Measurements from ENCODE around the gene ACTMAP. TPM values are rescaled to one million over a fixed set of nuclear protein-coding genes. Genes with fewer than 3 reads are reported as not detected.

Gene ACTMAP
- total RNA-seq, 1 donor from 2014 or later = 9.6 TPM

DNA sequence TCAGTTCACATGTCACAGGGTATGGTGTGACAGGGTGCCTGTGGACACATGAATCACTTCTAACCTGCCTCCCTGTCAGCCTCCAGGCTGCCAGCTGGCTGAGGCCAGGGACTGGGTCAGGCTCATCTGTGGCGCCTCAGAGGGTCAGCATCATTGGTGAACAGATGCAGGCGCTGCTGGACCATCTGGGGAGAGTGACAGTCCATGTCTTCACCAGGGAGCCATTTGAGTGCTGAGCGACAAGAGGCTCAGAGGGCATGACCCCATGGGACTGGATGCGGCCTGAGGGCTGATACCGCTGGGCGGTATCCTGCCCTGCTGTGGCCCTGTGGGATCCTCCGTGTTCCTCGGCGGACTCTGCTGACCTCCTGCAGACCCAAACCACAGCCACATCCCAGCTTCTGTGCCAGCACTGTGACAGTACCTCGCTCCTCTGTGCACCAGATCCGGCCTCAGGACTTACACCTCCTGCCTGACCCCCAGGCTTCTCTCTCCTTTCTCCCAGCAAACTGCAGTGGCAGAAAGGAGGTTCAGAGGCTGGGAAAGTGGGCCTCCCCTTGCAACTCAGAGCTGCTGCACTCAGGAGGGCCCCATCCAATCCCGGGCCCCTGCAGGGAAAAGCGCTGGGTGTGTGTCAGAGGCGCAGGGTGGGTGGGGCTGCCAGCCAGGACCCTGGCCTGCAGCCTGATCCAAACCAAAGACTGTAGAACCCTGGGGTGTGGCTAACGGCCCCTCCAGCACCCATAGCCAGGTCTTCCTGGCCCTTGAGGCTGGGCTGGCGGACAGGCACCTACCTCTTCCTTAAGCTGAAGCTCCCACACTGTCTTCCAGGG is 10.2 kb downstream of the ACTMAP start:
- H3K4me1 Mint-ChIP-seq (ENCODE audit: low read depth, unreplicated experiment) = peaks cover 3% of the 10 kb centered on the region
- peaks cover 2% of the 10 kb centered on the region for H3K4me1 ChIP-seq (ENCODE audit: insufficient read depth, low read length)
- no peak overlapping the region for H3K4me3 ChIP-seq (ENCODE audit: insufficient read depth, low read depth, low read length)
- DNase-seq (ENCODE audit: low read depth) (no peak), FAIRE-seq (no peak)
- H2AFZ ChIP-seq (ENCODE audit: low read depth, low read length) = no peak overlapping the region
- H3K9ac ChIP-seq (ENCODE audit: low read length) = no peak overlapping the region
- H3K9me3 ChIP-seq (ENCODE audit: insufficient read depth, low read depth, low read length) = no peaks in the 10 kb centered on the region
- H3K36me3 Mint-ChIP-seq (ENCODE audit: low read depth, unreplicated experiment) = peaks cover 30% of the 10 kb centered on the region
- no peak overlapping the region for H3K4me2 ChIP-seq (ENCODE audit: low read length)
- peaks cover 13% of the 10 kb centered on the region for H3K36me3 ChIP-seq (ENCODE audit: insufficient read depth, low read length)
- no peaks in the 10 kb centered on the region for H4K20me1 ChIP-seq (ENCODE audit: insufficient read depth, low read length)
- H3K27ac Mint-ChIP-seq (ENCODE audit: unreplicated experiment) = no peak overlapping the region
- no peak overlapping the region for H3K4me3 Mint-ChIP-seq (ENCODE audit: unreplicated experiment)
- H3K79me2 ChIP-seq (ENCODE audit: insufficient read depth, low read length) = no peaks in the 10 kb centered on the region
- no peaks in the 10 kb centered on the region for H3K27me3 Mint-ChIP-seq (ENCODE audit: low read depth, unreplicated experiment)
- H3K27ac ChIP-seq (ENCODE audit: low read depth, low read length) = no peak overlapping the region
- no peaks in the 10 kb centered on the region for H3K27me3 ChIP-seq (ENCODE audit: insufficient read depth, low read length)
- TF ChIP-seq, protein P1, sequence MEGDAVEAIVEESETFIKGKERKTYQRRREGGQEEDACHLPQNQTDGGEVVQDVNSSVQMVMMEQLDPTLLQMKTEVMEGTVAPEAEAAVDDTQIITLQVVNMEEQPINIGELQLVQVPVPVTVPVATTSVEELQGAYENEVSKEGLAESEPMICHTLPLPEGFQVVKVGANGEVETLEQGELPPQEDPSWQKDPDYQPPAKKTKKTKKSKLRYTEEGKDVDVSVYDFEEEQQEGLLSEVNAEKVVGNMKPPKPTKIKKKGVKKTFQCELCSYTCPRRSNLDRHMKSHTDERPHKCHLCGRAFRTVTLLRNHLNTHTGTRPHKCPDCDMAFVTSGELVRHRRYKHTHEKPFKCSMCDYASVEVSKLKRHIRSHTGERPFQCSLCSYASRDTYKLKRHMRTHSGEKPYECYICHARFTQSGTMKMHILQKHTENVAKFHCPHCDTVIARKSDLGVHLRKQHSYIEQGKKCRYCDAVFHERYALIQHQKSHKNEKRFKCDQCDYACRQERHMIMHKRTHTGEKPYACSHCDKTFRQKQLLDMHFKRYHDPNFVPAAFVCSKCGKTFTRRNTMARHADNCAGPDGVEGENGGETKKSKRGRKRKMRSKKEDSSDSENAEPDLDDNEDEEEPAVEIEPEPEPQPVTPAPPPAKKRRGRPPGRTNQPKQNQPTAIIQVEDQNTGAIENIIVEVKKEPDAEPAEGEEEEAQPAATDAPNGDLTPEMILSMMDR (IDR thresholded peaks at IDR 0.05; ENCODE audit: insufficient read depth, low read depth, low read length) = no peak
- H3K9me3 Mint-ChIP-seq (ENCODE audit: unreplicated experiment) = no peaks in the 10 kb centered on the region

DNA sequence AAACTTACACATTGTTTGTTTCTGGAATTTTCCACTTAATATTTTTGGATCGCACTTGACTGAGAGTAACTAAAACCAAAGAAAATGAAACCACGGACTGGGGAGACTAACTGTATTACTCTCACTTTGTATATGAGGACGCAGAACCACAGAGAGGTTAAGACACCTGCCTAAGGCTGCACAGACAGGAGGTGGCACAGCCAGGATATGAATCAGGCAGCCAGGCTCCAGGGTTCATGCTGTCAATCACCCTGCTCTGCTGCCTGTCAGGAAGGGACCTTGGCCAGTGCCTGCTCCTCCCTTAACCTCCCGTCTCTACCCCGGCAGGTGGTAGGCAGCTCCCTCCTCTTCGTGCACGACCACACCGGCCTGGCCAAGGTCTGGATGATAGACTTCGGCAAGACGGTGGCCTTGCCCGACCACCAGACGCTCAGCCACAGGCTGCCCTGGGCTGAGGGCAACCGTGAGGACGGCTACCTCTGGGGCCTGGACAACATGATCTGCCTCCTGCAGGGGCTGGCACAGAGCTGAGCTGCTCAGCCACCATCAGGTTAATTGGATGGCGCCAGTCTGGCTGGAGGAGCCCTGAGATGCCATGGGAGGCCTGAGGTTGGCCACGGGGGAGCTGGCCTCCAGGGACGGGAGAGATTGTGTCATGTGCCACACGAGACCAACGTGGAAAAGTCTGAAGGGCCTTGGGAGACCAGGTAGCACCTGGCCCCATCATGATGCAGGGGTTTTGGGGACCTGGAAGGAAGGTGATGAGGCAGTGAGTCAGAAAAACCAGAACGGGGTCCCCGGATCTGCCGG is 11.0 kb downstream of the ACTMAP start:
- Histone ChIP-seq H3K27ac (ENCODE audit: low read depth, low read length) (no peak overlapping the region), H3K4me3 (ENCODE audit: insufficient read depth, low read depth, low read length) (no peak overlapping the region), H3K9me3 (ENCODE audit: insufficient read depth, low read depth, low read length) (no peaks in the 10 kb centered on the region), H3K79me2 (ENCODE audit: insufficient read depth, low read length) (no peaks in the 10 kb centered on the region), H3K4me2 (ENCODE audit: low read length) (no peak overlapping the region), H3K9ac (ENCODE audit: low read length) (no peak overlapping the region), H3K27me3 (ENCODE audit: insufficient read depth, low read length) (no peaks in the 10 kb centered on the region), H4K20me1 (ENCODE audit: insufficient read depth, low read length) (no peaks in the 10 kb centered on the region), H3K36me3 (ENCODE audit: insufficient read depth, low read length) (peaks cover 13% of the 10 kb centered on the region), H3K4me1 (ENCODE audit: insufficient read depth, low read length) (no peaks in the 10 kb centered on the region), H2AFZ (ENCODE audit: low read depth, low read length) (no peak overlapping the region)
- no peaks in the 10 kb centered on the region for H3K4me1 Mint-ChIP-seq (ENCODE audit: low read depth, unreplicated experiment)
- no peaks in the 10 kb centered on the region for H3K27me3 Mint-ChIP-seq (ENCODE audit: low read depth, unreplicated experiment)
- FAIRE-seq (no peak), DNase-seq (ENCODE audit: low read depth) (no peak)
- no peaks in the 10 kb centered on the region for H3K9me3 Mint-ChIP-seq (ENCODE audit: unreplicated experiment)
- H3K4me3 Mint-ChIP-seq (ENCODE audit: unreplicated experiment) = no peak overlapping the region
- no peak overlapping the region for H3K27ac Mint-ChIP-seq (ENCODE audit: unreplicated experiment)
- TF ChIP-seq, protein P1 (IDR thresholded peaks at IDR 0.05; ENCODE audit: insufficient read depth, low read depth, low read length) = no peak
- TF ChIP-seq EZH2 (IDR thresholded peaks at IDR 0.05; ENCODE audit: insufficient read depth, low read length) = no peak
- peaks cover 32% of the 10 kb centered on the region for H3K36me3 Mint-ChIP-seq (ENCODE audit: low read depth, unreplicated experiment)

Measured in astrocyte (in vitro differentiated cells and primary cell).